OCI-LY1 (cell line): ENCODE data around the gene VPS26B.
"Not testable (repeated sequence)": the region's sequence is repeated elsewhere in the genome, so short reads cannot be mapped to it uniquely, and the experiment has no call there.

Source experiments
- CTCF ChIP-seq: fragments of 200-600 bp; sonication (generic), shearing (Covaris generic); IDR thresholded peaks from 2 replicates; pipeline ENCODE4 v1.5.1; 2017; ENCODE audit warnings: mild to moderate bottlenecking, antibody characterized with exemption, low read length, moderate library complexity, mixed read lengths
- EZH2 ChIP-seq: fragments of 200-600 bp; sonication (generic), shearing (Covaris generic); IDR thresholded peaks from 2 replicates; pipeline ENCODE4 v1.8.0; 2017; ENCODE audit warnings: borderline replicate concordance, mixed run types, mild to moderate bottlenecking, antibody characterized with exemption, low read length, moderate library complexity, mixed read lengths

GRCh38 chr11:134255184-134255561 is 30.7 kb downstream of the VPS26B start:
- not testable (repeated sequence) for TF ChIP-seq EZH2, CTCF
